Kidney glomerular epithelial cell (primary cell): Measurements from ENCODE around the gene FAM222A.

ENCODE experiments used
- DNase-seq: peaks from one replicate; lab custom pipeline; 2025; lab: John Stamatoyannopoulos, UW

Gene FAM222A

DNA sequence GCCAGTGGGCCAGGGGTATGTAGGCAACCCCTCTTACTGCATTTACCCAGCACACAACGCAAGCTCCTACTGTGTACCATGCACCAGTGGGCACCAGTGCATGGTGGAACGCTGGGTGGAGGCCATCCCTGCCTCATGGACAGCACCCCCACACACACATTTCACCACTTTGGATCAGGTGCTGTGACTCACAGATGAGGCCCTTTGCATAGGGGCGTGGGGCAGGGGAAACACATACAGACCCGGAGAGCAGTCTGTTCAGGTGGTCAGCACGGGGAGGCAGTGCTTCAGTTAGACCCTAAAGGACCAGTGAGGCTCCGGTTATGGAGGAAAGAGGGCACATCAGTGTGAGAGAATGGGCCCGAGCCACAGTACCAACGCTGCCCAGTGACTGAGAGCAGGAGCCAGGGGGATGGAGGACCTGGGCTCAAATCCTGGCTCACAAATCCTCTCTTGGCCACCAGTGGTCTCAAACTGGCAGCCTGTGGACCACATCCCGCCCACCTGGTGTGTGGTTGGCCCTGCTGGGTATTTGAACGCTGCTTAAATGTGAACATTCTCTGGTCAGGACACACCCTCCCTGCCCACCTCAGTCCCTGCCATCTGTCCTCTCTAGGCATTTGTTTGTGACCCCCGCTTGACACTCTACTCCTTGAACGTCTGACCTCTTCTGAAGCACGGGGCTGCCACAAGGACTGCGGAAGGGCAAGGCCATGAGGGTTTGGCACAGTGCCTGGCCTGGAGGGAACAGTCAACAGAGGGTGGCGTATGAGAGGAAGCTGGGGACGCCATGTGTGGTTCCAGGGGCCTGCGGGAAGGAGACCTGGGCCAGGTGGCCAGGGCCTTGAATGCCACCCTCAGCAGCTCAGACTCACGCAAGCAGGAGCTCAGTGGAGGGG lies 46.7 kb downstream of the FAM222A start:
- DNase-seq: no peak

DNA sequence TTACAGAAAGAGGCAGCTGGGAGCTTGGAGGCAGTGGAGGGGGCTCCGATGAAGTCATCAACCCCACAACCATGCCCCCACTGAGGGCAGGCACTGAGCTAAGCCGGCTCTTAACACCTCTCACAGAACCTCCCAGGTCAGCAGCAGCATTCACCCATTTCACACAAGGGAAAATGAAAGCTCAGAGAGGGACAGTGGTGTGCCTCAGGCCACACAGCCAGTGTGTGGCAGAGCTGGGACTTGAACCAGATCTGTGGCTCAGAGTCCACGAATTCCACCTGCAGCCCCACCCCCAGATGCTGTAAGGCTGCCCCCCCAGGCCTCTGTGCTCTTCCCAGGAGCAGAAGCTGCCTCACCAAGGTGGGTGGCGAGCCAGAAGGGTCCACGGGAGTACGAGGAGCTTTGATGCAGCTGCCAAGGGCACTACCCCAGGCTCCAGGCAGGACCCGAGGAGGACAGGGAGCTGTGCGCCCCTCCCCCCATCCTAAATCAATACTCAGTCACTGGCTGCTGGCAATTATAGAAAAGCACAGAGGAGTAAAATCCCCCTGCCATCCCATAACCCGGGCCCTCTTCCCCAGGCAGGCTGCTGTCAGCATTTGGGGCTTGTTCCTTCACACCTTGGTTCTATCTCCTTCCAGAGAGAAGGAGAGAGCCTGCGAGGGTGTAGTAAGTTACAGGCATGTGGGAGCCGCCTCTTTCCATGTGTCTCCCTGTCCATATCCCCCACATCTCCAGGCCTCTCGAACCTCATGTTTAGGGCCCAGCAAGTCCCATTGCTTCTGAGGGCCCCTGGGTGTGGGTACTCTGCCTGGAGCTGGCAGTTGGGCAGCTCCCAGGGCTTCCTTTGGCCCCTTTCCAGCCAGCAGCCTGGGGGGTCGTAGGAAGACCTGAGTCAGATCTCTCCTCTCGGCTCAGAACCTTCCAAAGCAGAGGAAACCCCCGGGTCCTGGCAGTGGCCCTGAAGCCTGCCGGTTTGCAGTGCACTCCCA lies 47.6 kb downstream of the FAM222A start:
- DNase-seq: no peak

GRCh38 chr12:109762071-109762672 lies 48.5 kb downstream of the FAM222A start:
- no peak for DNase-seq

DNA sequence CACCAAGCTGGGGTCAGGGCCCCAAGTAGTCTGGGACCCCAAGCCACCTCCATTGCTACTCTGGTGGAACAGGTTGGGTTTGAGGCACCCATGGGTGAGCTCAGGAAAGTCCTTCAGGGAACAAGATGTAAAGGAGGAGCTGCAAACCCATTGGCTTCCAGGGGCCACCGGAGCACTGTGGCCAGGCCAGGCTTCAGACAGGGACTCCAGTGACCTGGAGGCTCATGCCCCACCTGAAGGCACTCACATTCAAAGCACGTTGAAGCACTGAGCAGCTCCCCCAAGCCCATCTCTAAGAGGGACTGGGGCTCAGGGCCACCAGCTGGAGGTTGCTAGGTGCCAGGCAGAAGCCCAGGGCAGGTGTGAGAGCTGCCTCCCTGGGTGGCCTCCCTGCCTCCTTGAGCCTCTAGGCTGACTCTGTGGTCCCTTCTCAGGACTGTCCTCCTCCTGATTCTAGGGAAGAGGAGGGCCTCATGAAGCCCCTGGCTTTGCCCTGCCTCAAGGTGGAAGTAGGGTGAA lies 49.1 kb downstream of the FAM222A start:
- no peak for DNase-seq

GRCh38 chr12:109763201-109763841 lies 49.7 kb downstream of the FAM222A start:
- no peak for DNase-seq

- DNase-seq: no peak
These were observed 50.5 kb downstream of the FAM222A start for GRCh38 chr12:109764123-109764522.

- DNase-seq: no peak
These were observed 51.3 kb downstream of the FAM222A start for GRCh38 chr12:109764776-109765445.

DNA sequence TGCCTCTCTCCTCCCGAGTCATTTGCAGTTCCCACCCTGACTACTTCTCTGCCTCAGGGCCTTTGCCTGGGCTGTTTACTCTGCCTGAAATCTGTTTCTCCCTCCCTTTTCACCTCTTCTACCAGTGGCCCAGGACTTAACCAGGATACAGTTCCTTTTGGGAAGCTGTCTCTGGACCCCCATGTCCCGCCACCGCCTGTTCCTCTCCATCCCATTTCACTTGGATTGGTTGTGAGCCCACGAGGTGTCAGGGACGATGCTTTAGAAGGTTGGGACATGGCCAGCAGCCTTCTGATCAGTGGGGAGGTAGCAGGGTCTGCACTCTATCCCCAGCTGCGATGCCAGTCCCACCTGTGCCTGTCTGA lies 51.8 kb downstream of the FAM222A start:
- DNase-seq: no peak

DNA sequence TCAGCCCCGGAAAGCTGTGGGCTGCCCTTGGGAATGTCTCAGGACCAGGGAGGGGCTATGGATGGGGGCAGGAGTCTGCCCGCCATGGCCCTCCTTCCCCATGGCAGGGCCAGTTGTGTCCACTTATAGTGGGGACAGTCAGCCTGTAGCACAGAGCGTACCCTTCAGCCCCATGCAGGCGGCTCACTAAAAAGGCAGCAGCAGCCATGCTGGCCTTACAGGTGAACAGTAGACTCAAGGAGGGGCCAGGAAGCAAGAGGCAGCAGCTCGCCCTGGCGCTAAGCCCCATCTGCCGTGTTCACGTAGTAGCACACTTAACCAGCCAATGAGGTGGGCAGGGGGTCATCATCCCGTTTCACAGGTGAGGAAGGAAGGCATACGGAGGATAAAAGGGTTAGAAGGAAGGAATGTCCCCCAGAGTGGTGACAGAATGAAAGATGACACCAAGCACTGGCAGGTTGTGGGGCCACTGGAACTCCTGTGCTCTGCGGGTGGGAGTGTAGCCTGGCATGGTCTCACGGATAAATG lies 52.7 kb downstream of the FAM222A start:
- no peak for DNase-seq

GRCh38 chr12:109767456-109767855 lies 53.8 kb downstream of the FAM222A start:
- DNase-seq: no peak

GRCh38 chr12:109767991-109768900 lies 54.6 kb downstream of the FAM222A start:
- no peak for DNase-seq

- DNase-seq: no peak
These were observed 55.5 kb downstream of the FAM222A start for GRCh38 chr12:109768901-109769670.

DNA sequence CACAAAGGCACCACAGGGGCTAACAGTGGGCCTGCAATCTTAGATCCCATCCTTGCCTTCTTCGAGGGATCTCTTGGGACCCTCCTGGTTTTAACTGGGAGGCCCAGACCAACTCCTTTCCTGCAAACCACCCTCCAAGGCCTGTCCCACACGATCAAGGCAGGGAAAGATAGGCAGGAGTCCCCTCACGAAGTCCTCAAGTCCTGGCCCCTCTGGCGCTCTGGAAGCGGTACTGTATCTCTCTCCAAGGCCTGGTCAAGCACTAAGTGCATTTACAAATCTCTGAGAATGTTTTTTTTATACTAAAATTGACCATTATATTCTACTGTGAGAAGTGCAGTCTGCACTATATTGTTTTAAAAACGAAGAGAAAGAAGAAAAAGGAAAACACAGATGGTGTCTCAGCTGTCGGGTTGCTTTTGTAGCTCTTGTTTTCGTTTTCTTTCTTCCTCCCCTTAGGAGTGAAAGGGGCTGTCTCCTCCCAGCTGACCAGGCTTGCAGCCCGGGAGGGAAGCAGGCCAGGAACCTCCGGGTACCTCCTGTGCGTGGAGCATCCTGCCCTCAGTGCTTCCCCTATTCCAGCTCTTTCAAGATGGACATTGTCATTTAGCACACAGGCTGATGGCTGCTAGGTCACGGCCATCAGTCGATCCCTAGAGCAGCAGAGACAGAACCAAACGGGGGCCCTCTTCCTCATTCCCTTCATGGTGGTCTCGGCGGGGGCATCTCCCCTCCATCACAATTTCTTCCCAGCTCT lies 56.7 kb downstream of the FAM222A start:
- no peak for DNase-seq

DNA sequence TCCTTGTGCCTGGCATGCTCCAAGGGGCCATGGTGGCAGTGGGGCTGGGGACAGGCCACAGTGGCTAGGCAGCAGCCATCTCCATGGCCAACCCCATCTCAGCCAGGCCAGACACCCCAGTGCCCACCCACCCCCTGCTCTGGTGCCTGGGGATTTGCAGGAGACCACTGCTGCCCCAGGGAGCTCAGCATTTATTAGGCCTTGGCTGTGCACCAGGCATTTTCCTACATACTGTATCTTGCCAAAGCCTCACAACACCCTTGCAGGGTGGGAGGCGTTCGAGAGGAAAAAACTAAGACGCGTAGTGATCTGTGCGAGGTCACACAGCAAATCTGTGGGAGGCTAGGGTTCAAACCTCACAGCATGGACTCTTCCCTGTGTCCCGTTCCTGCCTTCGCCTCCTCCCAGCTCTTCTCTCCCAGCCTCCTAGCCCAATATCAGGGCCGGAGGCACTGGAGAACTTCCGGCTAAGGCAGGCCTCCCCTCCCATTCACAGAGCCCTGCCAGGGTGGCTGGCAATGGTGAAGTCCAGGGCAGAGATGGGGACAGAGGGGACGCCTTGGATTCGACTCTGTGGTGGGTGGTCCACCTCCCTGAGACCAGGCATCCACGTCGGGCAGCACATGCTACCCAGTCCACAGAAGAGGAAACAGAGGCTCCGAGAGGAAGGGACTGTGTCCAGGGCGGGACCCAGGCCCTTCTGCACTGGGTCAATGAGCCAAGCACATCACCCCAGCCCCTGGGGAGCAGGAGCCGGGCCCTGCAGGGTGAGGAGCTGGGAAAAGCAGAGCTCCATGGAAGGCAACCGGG lies 57.4 kb downstream of the FAM222A start:
- DNase-seq: no peak

DNA sequence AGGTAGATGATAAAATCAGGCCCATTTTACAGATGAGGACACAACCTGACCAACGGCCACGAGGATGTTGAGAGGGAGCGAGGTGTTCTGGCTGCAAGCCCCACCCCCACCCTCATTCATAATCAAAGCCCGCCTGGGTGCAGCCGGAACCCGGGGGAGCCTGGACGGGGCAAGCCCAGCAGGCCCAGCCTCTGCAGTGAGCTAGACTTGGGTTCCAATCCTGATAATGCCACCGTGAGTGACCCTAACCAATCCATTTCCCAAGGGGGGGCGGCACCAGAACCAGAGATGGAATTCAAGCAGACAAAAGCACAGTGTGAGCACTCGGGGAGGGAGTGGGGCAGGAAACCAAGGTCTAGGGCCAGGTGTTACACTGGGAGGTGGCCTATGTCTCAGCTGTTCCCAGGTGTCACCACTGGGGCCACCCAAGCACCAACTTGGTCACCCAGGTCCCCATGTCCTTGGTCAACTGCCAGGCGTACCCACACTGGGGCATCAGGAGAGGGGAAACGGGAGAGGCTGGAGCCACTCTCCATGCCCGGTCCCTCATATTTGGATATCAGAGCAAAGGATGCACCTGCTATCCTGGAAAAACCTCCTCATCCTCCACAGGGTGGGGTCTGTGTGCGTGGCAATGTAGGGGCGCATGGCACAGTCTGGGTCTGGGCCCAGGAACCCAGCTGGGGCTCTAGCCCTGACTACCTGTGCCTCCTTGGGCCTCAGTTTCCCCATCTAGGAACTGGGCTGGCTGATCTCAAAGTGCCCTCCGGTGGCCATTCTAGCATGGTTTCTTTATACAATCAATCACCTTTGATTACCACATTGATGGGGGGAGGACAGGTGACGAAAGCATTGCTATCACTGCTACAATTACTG lies 58.4 kb downstream of the FAM222A start:
- DNase-seq: no peak

DNA sequence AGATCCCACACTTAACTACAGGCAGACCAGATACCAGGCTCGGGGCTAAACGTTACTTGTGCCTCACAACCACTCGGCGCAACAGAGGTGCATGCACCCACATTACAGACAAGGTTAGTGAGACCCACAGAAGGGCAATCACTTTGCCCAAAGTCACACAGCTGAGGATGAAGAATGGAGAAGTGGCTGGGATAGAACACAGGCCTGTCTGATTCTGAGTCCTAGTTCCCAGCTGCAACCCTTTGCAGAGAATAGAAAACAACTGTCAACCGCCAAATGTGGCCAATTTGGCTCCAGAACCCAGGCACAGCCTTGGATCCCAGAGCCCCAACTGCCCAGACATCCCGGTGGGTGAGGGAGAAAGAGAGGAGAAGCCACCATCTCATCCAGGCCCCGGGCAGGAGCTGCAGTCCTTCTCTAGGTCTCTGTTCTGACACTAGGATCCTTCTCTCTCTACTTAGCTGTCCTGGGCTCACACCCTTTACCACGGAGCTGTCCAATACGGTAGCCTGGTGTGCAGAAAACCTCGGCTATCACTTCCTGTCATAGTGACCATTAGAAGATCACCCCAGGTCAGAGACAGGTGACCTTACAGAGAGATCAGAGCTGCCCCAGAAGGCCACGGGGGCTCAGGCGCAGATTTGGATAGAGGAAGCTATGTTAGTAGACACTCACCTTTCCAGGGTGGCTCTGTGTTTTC lies 59.1 kb downstream of the FAM222A start:
- DNase-seq: no peak
